Measurements from ENCODE around the gene SASH1. TPM values are rescaled to one million over a fixed set of nuclear protein-coding genes. Genes with fewer than 3 reads are reported as not detected.

Gene SASH1
- total and polyA plus RNA-seq, 9 of the 15 experiments (the other 6 are each of a cell fraction or from before 2014, with no cell fraction given), result 0.35 to 3.5 (median 1.6) TPM

- H2AFZ ChIP-seq (ENCODE audit: low read depth, low read length), result no peak overlapping the region
- H3K27ac ChIP-seq (ENCODE audit: extremely low read depth, low read depth, low read length), result no peak overlapping the region
- no peaks in the 10 kb centered on the region for H3K9me1 ChIP-seq (ENCODE audit: control insufficient read depth, insufficient read depth, low read length)
- no peaks in the 10 kb centered on the region for H3K36me3 ChIP-seq (ENCODE audit: control insufficient read depth, insufficient read depth, low read length)
- ATAC-seq (no peak), DNase-seq (ENCODE audit: extremely low read depth in 1 of 4, low spot score in 3 of 4) (no peak), FAIRE-seq (no peak)
- H3K4me1 ChIP-seq (replicated peaks in 1 of 2; ENCODE audit: control insufficient read depth in 2 of 2, insufficient read depth in 2 of 2, low read length in 2 of 2), result no peaks in the 10 kb centered on the region
- WGBS (ENCODE audit: insufficient coverage, low coverage, missing lambda C conversion rate), result under 1% methylated on average over 8 of the region's 8 CpGs
- no TSS peak for BruUV-seq (replicated peaks)
- H3K79me2 ChIP-seq (ENCODE audit: control insufficient read depth, insufficient read depth, low read length), result no peaks in the 10 kb centered on the region
- in situ Hi-C loops (cut with MboI), result no loop called here
- no peaks in the 10 kb centered on the region for H3K9me3 ChIP-seq (replicated peaks; ENCODE audit: control insufficient read depth, insufficient read depth, low read depth, low read length)
- H3K4me2 ChIP-seq (ENCODE audit: insufficient read depth, low read length), result no peak overlapping the region
- no peak overlapping the region for H3K4me3 ChIP-seq
- POLR2A ChIA-PET, result interaction anchor here (0.6 to 1.0 kb wide), 2 partner anchors 40 to 247 kb away, joined by 3 read pairs; no protein-coding TSS in a partner anchor
- no peak overlapping the region for H3K9ac ChIP-seq (ENCODE audit: insufficient read depth in 1 of 2, low read depth in 2 of 2, low read length in 2 of 2)
- CTCF ChIA-PET (ENCODE audit: low intra/inter-chr PET ratio), result no interaction called here
- intact Hi-C loops (cut with micrococcal nuclease), result no loop called here
- H3K27me3 ChIP-seq (ENCODE audit: control insufficient read depth in 2 of 2, insufficient read depth in 2 of 2, low read length in 2 of 2), result peaks cover 23 to 24% of the 10 kb centered on the region in 2 experiments; a peak in 4 of 5 replicates
- H4K20me1 ChIP-seq (replicated peaks; ENCODE audit: control insufficient read depth, insufficient read depth, low read length), result no peaks in the 10 kb centered on the region
- TF ChIP-seq ZNF77 (CRISPR knock-in tag; IDR thresholded peaks at IDR 0.05) (no peak), RBM39 (optimal IDR thresholded peaks at IDR 0.05; ENCODE audit: low read depth, low read length) (no peak), ZNF407 (IDR thresholded peaks at IDR 0.05; ENCODE audit: low read depth) (no peak), CC2D1A (IDR thresholded peaks at IDR 0.05) (no peak), NFYB (IDR thresholded peaks at IDR 0.05; ENCODE audit: extremely low read depth, insufficient read length) (no peak), SRSF3 (IDR thresholded peaks at IDR 0.05; ENCODE audit: insufficient read depth, low read length) (no peak), GMEB1 (CRISPR knock-in tag; IDR thresholded peaks at IDR 0.05) (no peak), ZNF644 (tag; IDR thresholded peaks at IDR 0.05; ENCODE audit: low read depth) (no peak), HNRNPUL1 (IDR thresholded peaks at IDR 0.05; ENCODE audit: low read length) (no peak)
- TF ChIP-seq, protein P1, sequence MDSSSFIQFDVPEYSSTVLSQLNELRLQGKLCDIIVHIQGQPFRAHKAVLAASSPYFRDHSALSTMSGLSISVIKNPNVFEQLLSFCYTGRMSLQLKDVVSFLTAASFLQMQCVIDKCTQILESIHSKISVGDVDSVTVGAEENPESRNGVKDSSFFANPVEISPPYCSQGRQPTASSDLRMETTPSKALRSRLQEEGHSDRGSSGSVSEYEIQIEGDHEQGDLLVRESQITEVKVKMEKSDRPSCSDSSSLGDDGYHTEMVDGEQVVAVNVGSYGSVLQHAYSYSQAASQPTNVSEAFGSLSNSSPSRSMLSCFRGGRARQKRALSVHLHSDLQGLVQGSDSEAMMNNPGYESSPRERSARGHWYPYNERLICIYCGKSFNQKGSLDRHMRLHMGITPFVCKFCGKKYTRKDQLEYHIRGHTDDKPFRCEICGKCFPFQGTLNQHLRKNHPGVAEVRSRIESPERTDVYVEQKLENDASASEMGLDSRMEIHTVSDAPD (CRISPR knock-in tag; IDR thresholded peaks at IDR 0.05), result no peak
- TF ChIP-seq, protein P2, sequence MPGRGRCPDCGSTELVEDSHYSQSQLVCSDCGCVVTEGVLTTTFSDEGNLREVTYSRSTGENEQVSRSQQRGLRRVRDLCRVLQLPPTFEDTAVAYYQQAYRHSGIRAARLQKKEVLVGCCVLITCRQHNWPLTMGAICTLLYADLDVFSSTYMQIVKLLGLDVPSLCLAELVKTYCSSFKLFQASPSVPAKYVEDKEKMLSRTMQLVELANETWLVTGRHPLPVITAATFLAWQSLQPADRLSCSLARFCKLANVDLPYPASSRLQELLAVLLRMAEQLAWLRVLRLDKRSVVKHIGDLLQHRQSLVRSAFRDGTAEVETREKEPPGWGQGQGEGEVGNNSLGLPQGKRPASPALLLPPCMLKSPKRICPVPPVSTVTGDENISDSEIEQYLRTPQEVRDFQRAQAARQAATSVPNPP (IDR thresholded peaks at IDR 0.05; ENCODE audit: borderline replicate concordance, insufficient read depth, insufficient read length), result no peak
Observed at GRCh38 chr6:148494226-148494625, 151.6 kb downstream of the SASH1 start.
